NB4 (cell line): ENCODE results near the gene PBOV1.

ENCODE experiments used
- MYC ChIP-seq: IDR thresholded peaks from 2 replicates; pipeline ENCODE4 v1.6.1; 2011; ENCODE audit warnings: low read depth, low read length
- POLR2A ChIP-seq: IDR thresholded peaks from 2 replicates; pipeline ENCODE4 v1.6.1; 2011; ENCODE audit warnings: mild to moderate bottlenecking; ENCODE audit not compliant: insufficient read length; ENCODE audit errors: extremely low read depth
- TF ChIP-seq, protein P1 (sequence below): IDR thresholded peaks from one replicate; pipeline ENCODE4 v1.5.1; 2012; ENCODE audit warnings: low read depth, low read length
- TF ChIP-seq, protein P2 (sequence below): IDR thresholded peaks from 2 replicates; pipeline ENCODE4 v1.6.1; 2011; ENCODE audit warnings: low read depth, low read length

DNA sequence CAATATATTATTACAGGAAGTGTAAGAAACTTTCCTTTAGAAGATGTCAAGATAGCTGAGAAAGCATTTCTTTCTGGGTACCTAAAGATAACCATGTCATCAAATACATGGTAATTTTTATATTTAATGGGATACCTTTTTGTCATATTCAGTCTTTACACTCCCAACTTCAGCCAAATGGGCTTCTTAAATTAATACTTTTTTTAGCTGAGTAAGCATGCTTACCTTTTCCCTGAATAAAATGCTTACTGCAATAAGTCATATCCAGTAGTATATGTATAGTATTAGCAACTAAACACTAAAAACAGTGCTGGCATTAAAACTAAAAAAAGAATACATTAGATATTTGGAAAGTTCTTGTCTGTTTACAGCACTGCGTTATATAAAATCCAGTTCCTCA is 17.4 kb upstream of the PBOV1 start:
- TF ChIP-seq, protein P1, sequence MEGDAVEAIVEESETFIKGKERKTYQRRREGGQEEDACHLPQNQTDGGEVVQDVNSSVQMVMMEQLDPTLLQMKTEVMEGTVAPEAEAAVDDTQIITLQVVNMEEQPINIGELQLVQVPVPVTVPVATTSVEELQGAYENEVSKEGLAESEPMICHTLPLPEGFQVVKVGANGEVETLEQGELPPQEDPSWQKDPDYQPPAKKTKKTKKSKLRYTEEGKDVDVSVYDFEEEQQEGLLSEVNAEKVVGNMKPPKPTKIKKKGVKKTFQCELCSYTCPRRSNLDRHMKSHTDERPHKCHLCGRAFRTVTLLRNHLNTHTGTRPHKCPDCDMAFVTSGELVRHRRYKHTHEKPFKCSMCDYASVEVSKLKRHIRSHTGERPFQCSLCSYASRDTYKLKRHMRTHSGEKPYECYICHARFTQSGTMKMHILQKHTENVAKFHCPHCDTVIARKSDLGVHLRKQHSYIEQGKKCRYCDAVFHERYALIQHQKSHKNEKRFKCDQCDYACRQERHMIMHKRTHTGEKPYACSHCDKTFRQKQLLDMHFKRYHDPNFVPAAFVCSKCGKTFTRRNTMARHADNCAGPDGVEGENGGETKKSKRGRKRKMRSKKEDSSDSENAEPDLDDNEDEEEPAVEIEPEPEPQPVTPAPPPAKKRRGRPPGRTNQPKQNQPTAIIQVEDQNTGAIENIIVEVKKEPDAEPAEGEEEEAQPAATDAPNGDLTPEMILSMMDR: no peak
- TF ChIP-seq, protein P2, sequence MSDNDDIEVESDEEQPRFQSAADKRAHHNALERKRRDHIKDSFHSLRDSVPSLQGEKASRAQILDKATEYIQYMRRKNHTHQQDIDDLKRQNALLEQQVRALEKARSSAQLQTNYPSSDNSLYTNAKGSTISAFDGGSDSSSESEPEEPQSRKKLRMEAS: no peak
- TF ChIP-seq POLR2A (no peak), MYC (no peak)
